K562 (cell line): ENCODE results near the gene SUDS3. TPM values are rescaled to one million over a fixed set of nuclear protein-coding genes. Genes with fewer than 3 reads are reported as not detected.

ENCODE experiments used
- ATAC-seq: fragments of 200-7000 bp; cut with Tn5 transposase; 3 replicates; pipeline ENCODE4 v1.9.1; 2020; ENCODE audit warnings: moderate library complexity
- BruUV-seq: library from RNA; stranded (reverse); fragments of 400-500 nt; replicated peaks from 2 replicates; lab custom pipeline; 2021; lab: Mats Ljungman, UMichigan
- CTCF ChIA-PET: fragments of 300-600 bp; formaldehyde crosslinking; extraction: SDS; loops from one replicate; lab custom pipeline; 2021; ENCODE audit warnings: low intra/inter-chr PET ratio; lab: Yijun Ruan, JAX
- POLR2A ChIA-PET: fragments of 300-600, 350-650 bp; sonication (Branson Sonifier 250); formaldehyde crosslinking; extraction: SDS; loops from one replicate; lab custom pipeline; 2021; ENCODE audit warnings: antibody characterized with exemption, inconsistent platforms; lab: Yijun Ruan, JAX
- DNase-seq, 4 experiments: peaks; one replicate each; pipeline versions ENCODE4 v3.0.0 to v3.0.0-alpha.2; 2011 to 2018; ENCODE audit warnings: low spot score in 3 of 4, mixed read lengths in 3 of 4; ENCODE audit errors: extremely low read depth in 1 of 4
- FAIRE-seq: peaks from 2 replicates; lab custom pipeline; 2011; peaks lifted over from hg19 to GRCh38; lab: Jason Lieb, UNC
- H2AFZ ChIP-seq: 2 replicates; pipeline ENCODE4 v1.6.0; 2011; ENCODE audit warnings: low read depth, low read length, control low read depth, inconsistent platforms
- H3K27ac ChIP-seq: fragments of 200-600 bp; 3 replicates; pipeline ENCODE4 v1.8.0; 2011; ENCODE audit warnings: low read depth, mild to moderate bottlenecking, control low read depth, inconsistent platforms, low read length, moderate library complexity, mixed read lengths; ENCODE audit errors: extremely low read depth
- H3K27me3 ChIP-seq, 2 experiments: fragments of 300-600 bp in 1 of 2; 2 replicates in 1 of 2; 3 replicates in 1 of 2; pipeline versions ENCODE4 v1.6.0 to v1.8.0; 2011; ENCODE audit warnings: inconsistent platforms in 2 of 2, low read length in 2 of 2, mild to moderate bottlenecking in 1 of 2, mixed read lengths in 1 of 2, moderate library complexity in 1 of 2; ENCODE audit not compliant: control insufficient read depth in 2 of 2, insufficient read depth in 2 of 2
- H3K36me3 ChIP-seq: fragments of 300-600 bp; 3 replicates; pipeline ENCODE4 v1.8.0; 2011; ENCODE audit warnings: mild to moderate bottlenecking, low read length, inconsistent platforms; ENCODE audit not compliant: control insufficient read depth, insufficient read depth
- H3K4me1 ChIP-seq, 2 experiments: fragments of 200-600 bp in 1 of 2; replicated peaks in 1 of 2; 2 replicates in 1 of 2; 3 replicates in 1 of 2; pipeline versions ENCODE4 v1.5.1 to v1.8.0; 2011; ENCODE audit warnings: inconsistent platforms in 2 of 2, low read length in 2 of 2, mild to moderate bottlenecking in 1 of 2, mixed read lengths in 1 of 2, moderate library complexity in 1 of 2; ENCODE audit not compliant: control insufficient read depth in 2 of 2, insufficient read depth in 2 of 2
- H3K4me2 ChIP-seq: 2 replicates; pipeline ENCODE4 v1.6.1; 2011; ENCODE audit warnings: low read length, control low read depth, inconsistent platforms, mixed read lengths; ENCODE audit not compliant: insufficient read depth
- H3K4me3 ChIP-seq: fragments of 200-600 bp; sonication (generic), shearing (Covaris generic); 2 replicates; pipeline ENCODE4 v1.5.1; 2016; ENCODE audit warnings: control low read depth, inconsistent platforms
- H3K79me2 ChIP-seq: fragments of 200-600 bp; 3 replicates; pipeline ENCODE4 v1.8.0; 2011; ENCODE audit warnings: low read length, inconsistent platforms; ENCODE audit not compliant: control insufficient read depth, insufficient read depth
- H3K9ac ChIP-seq, 2 experiments: 2 replicates each; pipeline versions ENCODE4 v1.6.0 to v1.6.1; 2011; ENCODE audit warnings: low read depth in 2 of 2, low read length in 2 of 2, control low read depth in 1 of 2, inconsistent platforms in 1 of 2, mild to moderate bottlenecking in 1 of 2, mixed read lengths in 1 of 2; ENCODE audit not compliant: insufficient read depth in 1 of 2
- H3K9me1 ChIP-seq: one replicate; pipeline ENCODE4 v1.6.0; 2011; ENCODE audit warnings: inconsistent platforms, mild to moderate bottlenecking, low read length, moderate library complexity; ENCODE audit not compliant: control insufficient read depth, insufficient read depth
- H3K9me3 ChIP-seq: replicated peaks from 2 replicates; pipeline ENCODE4 v1.5.1; 2011; ENCODE audit warnings: low read depth, low read length, inconsistent platforms; ENCODE audit not compliant: control insufficient read depth, insufficient read depth
- H4K20me1 ChIP-seq: replicated peaks from 2 replicates; pipeline ENCODE4 v1.6.1; 2011; ENCODE audit warnings: low read length, inconsistent platforms, mixed read lengths; ENCODE audit not compliant: control insufficient read depth, insufficient read depth
- CBFA2T2 ChIP-seq: fragments of 450-650 bp; conservative IDR thresholded peaks from 2 replicates; pipeline ENCODE4 v1.6.1; 2017; ENCODE audit warnings: mild to moderate bottlenecking
- JUN ChIP-seq, 2 experiments: sonication (generic) in 1 of 2; formaldehyde crosslinking in 1 of 2; IDR thresholded peaks; 2 replicates each; pipeline versions ENCODE4 v1.6.1 to v1.8.0; 2012 to 2022; ENCODE audit warnings: borderline replicate concordance in 2 of 2, mild to moderate bottlenecking in 2 of 2, improper control_type of control experiment in 1 of 2, low read depth in 1 of 2, low read length in 1 of 2, missing genetic modification reagents in 1 of 2
- RFX1 ChIP-seq: fragments of 450-650 bp; IDR thresholded peaks from 2 replicates; pipeline ENCODE4 v1.6.1; 2016; ENCODE audit warnings: mild to moderate bottlenecking, moderate library complexity
- SNIP1 ChIP-seq: fragments of 450-650 bp; IDR thresholded peaks from 2 replicates; pipeline ENCODE4 v1.7.1; 2017; ENCODE audit warnings: low read depth, mild to moderate bottlenecking
- SP2 ChIP-seq: IDR thresholded peaks from 2 replicates; pipeline ENCODE4 v1.6.1; 2011; ENCODE audit warnings: mild to moderate bottlenecking, low read depth, low read length, moderate library complexity; ENCODE audit not compliant: poor library complexity, severe bottlenecking; ENCODE audit errors: extremely low read depth
- TEAD2 ChIP-seq: fragments of 450-650 bp; IDR thresholded peaks from 2 replicates; pipeline ENCODE4 v1.6.1; 2016; ENCODE audit warnings: missing genetic modification characterization, control low read depth, missing compliant biosample characterization
- ZC3H4 ChIP-seq: sonication (generic); formaldehyde crosslinking; IDR thresholded peaks from 2 replicates; pipeline ENCODE4 v1.9.0; 2021; ENCODE audit warnings: missing genetic modification reagents, borderline replicate concordance
- ZKSCAN1 ChIP-seq: fragments of 150-350 bp; IDR thresholded peaks from 2 replicates; pipeline ENCODE4 v1.6.1; 2016; ENCODE audit warnings: low read depth, low read length
- ZNF197 ChIP-seq: fragments of 200-800 bp; sonication (Bioruptor generic); IDR thresholded peaks from 2 replicates; pipeline ENCODE4 v1.6.1; 2016; ENCODE audit warnings: low read depth, missing genetic modification characterization, missing compliant biosample characterization
- ZNF217 ChIP-seq: sonication (generic); formaldehyde crosslinking; IDR thresholded peaks from 2 replicates; pipeline ENCODE4 v1.8.0; 2022; ENCODE audit warnings: mild to moderate bottlenecking, missing genetic modification reagents
- WGBS: fragments of 100-300 bp; shearing (Covaris generic); methylation state at CpG from one replicate; pipeline ENCODE4 v1.1.6; 2016; ENCODE audit warnings: low coverage, mixed read lengths; ENCODE audit not compliant: insufficient coverage; ENCODE audit errors: missing lambda C conversion rate; 5-methylcytosine and 5-hydroxymethylcytosine counted together
- in situ Hi-C: fragments of 300-500 bp; cut with MboI; formaldehyde crosslinking; loops from 4 replicates; pipeline ENCODE4 v1.15.0; 2018; ENCODE audit warnings: inconsistent platforms, mixed read lengths
- intact Hi-C: fragments of 100-400 bp; cut with micrococcal nuclease; formaldehyde crosslinking; loops from 2 replicates; pipeline ENCODE4 v1.14.2; 2022
- polyA plus RNA-seq, 8 experiments: library from polyadenylated mRNA; depleted of rRNA in 4 of 8; stranded (reverse) in 5 of 8; unstranded in 3 of 8; fragments of >200 nt; fragmentation: Nextera tagmentation in 2 of 8; fragmentation: Illumina TruSeq in 1 of 8; extraction: Ambion mirVana in 2 of 8; extraction: Trizol in 1 of 8; gene quantifications; 2 replicates each; pipeline versions ENCODE4 v1.2.1 to v1.2.3, GENCODE V29; 2011 to 2014; ENCODE audit warnings: inconsistent platforms in 1 of 8, missing spikeins in 1 of 8
- total RNA-seq, 7 experiments: library from RNA; depleted of rRNA in 6 of 7; stranded (reverse); fragments of >200 nt in 6 of 7; fragmentation: Illumina TruSeq in 2 of 7; extraction: Trizol in 2 of 7; gene quantifications; 2 replicates each; pipeline versions ENCODE4 v1.2.1 to v1.2.3, GENCODE V29; 2011 to 2021; ENCODE audit warnings: low replicate concordance in 1 of 7
- TF ChIP-seq, protein P1 (sequence below): fragments of 250-450 bp; sonication (Bioruptor Pico); IDR thresholded peaks from 2 replicates; pipeline ENCODE4 v1.5.0; 2021
- TF ChIP-seq, protein P2 (sequence below): fragments of 450-650 bp; formaldehyde crosslinking; conservative IDR thresholded peaks from 2 replicates; pipeline ENCODE4 v1.4.0; 2022; ENCODE audit warnings: mild to moderate bottlenecking, missing genetic modification characterization
- TF ChIP-seq, protein P3 (sequence below): fragments of 450-650 bp; formaldehyde crosslinking; IDR thresholded peaks from 2 replicates; pipeline ENCODE4 v1.4.0; 2020; ENCODE audit warnings: mild to moderate bottlenecking, moderate library complexity
- TF ChIP-seq, protein P4 (sequence below): fragments of 450-650 bp; formaldehyde crosslinking; IDR thresholded peaks from 2 replicates; pipeline ENCODE4 v1.4.0; 2022; ENCODE audit warnings: missing genetic modification characterization

The SUDS3 gene
- total and polyA plus RNA-seq, 9 of the 15 experiments (the other 6 are each of a cell fraction or from before 2014, with no cell fraction given): 6.6 to 30.5 (median 23.3) TPM

DNA sequence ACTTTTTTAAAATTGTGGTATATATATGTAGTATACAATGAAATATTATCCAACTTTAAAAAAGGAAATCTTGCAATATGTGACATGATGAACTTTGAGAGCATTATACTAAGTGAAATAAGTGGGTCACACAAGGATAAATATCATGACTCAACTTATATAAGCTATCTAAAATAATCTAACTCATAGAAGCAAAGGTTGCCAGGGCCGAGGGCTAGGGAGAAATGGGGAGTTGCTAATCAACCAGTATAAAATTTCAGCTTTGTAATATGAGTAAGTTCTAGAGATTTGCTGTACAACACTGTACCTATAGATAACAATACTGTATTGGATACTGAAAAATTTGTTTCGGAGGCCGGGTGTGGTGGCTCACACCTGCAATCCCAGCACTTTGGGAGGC lies 42.1 kb upstream of the SUDS3 start:
- ATAC-seq (no peak), FAIRE-seq (no peak), DNase-seq (no peak)
- no TSS peak for BruUV-seq
- CTCF ChIA-PET: no interaction called here
- intact Hi-C loops: no loop called here
- H3K36me3 ChIP-seq: no peaks in the 10 kb centered on the region
- 92% methylated on average over 3 of the region's 3 CpGs for WGBS
- POLR2A ChIA-PET: no interaction called here
- no peak overlapping the region for H3K4me2 ChIP-seq
- no peaks in the 10 kb centered on the region for H3K9me3 ChIP-seq
- no peak overlapping the region for H3K4me3 ChIP-seq
- no peak for TF ChIP-seq ZC3H4 (CRISPR knock-in tag)
- no peak for TF ChIP-seq ZNF217 (CRISPR knock-in tag)
- TF ChIP-seq RFX1: no peak
- TF ChIP-seq, protein P1, sequence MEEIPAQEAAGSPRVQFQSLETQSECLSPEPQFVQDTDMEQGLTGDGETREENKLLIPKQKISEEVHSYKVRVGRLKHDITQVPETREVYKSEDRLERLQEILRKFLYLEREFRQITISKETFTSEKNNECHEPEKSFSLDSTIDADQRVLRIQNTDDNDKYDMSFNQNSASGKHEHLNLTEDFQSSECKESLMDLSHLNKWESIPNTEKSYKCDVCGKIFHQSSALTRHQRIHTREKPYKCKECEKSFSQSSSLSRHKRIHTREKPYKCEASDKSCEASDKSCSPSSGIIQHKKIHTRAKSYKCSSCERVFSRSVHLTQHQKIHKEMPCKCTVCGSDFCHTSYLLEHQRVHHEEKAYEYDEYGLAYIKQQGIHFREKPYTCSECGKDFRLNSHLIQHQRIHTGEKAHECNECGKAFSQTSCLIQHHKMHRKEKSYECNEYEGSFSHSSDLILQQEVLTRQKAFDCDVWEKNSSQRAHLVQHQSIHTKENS (CRISPR knock-in tag): no peak
- TF ChIP-seq ZNF197: no peak
- TF ChIP-seq, protein P2, sequence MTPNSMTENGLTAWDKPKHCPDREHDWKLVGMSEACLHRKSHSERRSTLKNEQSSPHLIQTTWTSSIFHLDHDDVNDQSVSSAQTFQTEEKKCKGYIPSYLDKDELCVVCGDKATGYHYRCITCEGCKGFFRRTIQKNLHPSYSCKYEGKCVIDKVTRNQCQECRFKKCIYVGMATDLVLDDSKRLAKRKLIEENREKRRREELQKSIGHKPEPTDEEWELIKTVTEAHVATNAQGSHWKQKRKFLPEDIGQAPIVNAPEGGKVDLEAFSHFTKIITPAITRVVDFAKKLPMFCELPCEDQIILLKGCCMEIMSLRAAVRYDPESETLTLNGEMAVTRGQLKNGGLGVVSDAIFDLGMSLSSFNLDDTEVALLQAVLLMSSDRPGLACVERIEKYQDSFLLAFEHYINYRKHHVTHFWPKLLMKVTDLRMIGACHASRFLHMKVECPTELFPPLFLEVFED (CRISPR knock-in tag): no peak
- TF ChIP-seq, protein P3, sequence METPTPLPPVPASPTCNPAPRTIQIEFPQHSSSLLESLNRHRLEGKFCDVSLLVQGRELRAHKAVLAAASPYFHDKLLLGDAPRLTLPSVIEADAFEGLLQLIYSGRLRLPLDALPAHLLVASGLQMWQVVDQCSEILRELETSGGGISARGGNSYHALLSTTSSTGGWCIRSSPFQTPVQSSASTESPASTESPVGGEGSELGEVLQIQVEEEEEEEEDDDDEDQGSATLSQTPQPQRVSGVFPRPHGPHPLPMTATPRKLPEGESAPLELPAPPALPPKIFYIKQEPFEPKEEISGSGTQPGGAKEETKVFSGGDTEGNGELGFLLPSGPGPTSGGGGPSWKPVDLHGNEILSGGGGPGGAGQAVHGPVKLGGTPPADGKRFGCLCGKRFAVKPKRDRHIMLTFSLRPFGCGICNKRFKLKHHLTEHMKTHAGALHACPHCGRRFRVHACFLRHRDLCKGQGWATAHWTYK (CRISPR knock-in tag): no peak
- no peak for TF ChIP-seq ZKSCAN1
- no peak for TF ChIP-seq SP2
- TF ChIP-seq TEAD2: no peak
- TF ChIP-seq CBFA2T2: no peak
- no peak for TF ChIP-seq JUN (IDR thresholded peaks at IDR 0.05; ENCODE audit: borderline replicate concordance, low read depth, low read length)
- no peak for TF ChIP-seq JUN (CRISPR knock-in tag; IDR thresholded peaks at IDR 0.05; ENCODE audit: borderline replicate concordance)
- TF ChIP-seq, protein P4, sequence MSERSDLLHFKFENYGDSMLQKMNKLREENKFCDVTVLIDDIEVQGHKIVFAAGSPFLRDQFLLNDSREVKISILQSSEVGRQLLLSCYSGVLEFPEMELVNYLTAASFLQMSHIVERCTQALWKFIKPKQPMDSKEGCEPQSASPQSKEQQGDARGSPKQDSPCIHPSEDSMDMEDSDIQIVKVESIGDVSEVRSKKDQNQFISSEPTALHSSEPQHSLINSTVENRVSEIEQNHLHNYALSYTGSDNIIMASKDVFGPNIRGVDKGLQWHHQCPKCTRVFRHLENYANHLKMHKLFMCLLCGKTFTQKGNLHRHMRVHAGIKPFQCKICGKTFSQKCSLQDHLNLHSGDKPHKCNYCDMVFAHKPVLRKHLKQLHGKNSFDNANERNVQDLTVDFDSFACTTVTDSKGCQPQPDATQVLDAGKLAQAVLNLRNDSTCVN (CRISPR knock-in tag): no peak
- TF ChIP-seq SNIP1: no peak
- no peaks in the 10 kb centered on the region for H3K27me3 ChIP-seq
- peaks cover 4% of the 10 kb centered on the region; the same call in 1 of the 2 replicates for H4K20me1 ChIP-seq
- H2AFZ ChIP-seq: no peak overlapping the region
- H3K9me1 ChIP-seq: no peaks in the 10 kb centered on the region
- no peak overlapping the region for H3K9ac ChIP-seq
- in situ Hi-C loops: no loop called here
- peaks cover 63% of the 10 kb centered on the region for H3K79me2 ChIP-seq
- no peak overlapping the region for H3K27ac ChIP-seq
- H3K4me1 ChIP-seq: peaks cover 13 to 16% of the 10 kb centered on the region in 2 experiments
